Measurements from ENCODE around the gene TRABD2B.

Gene TRABD2B

DNA sequence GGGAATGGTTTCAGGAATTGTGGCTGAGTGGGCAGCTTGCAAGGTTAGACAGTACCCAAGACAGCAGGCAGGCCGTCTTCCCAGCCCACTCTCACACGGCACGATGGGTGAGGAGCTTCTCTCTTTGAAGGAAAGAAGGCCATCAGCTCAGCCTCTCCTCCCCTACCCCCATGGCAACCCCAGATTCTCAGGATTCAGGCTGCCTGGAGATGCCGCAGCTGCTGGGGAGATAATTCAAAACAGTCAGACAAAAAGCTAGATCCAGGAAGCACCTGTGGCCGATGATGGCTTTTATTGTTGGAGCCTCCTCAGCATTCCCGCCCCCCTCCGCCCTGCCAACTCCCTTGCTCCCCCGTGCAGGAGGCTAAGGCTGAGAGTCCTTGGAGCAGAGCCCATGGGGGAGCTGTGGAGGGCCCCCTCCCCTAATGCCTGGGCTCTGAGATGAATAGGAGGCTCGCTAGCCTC, 220.5 kb downstream of the TRABD2B start:
- H2AFZ ChIP-seq (ENCODE audit: low read depth, low read length): no peak overlapping the region
- H3K4me1 ChIP-seq (ENCODE audit: insufficient read depth, low read length): no peaks in the 10 kb centered on the region
- no peak overlapping the region for H3K4me2 ChIP-seq (ENCODE audit: insufficient read depth, low read length)
- no peak overlapping the region for H3K9ac ChIP-seq (ENCODE audit: low read depth, low read length)
- no peaks in the 10 kb centered on the region for H3K36me3 ChIP-seq (ENCODE audit: insufficient read depth, low read length)
- H3K4me3 ChIP-seq (ENCODE audit: low read depth in 1 of 2, low read length in 2 of 2): no peak overlapping the region
- H4K20me1 ChIP-seq (ENCODE audit: insufficient read depth, low read length): peaks cover 8% of the 10 kb centered on the region
- no peaks in the 10 kb centered on the region for H3K9me3 ChIP-seq (ENCODE audit: insufficient read depth, low read length, severe bottlenecking)
- no peaks in the 10 kb centered on the region for H3K79me2 ChIP-seq (ENCODE audit: insufficient read depth, low read length)
- no peak for DNase-seq
- H3K27me3 ChIP-seq (ENCODE audit: insufficient read depth, low read length, poor library complexity): peaks cover 10% of the 10 kb centered on the region
- ATAC-seq (ENCODE audit: insufficient read depth, low read depth): no peak
- TF ChIP-seq CTCF (IDR thresholded peaks at IDR 0.05; ENCODE audit: borderline replicate concordance, extremely low read depth, low read length, poor library complexity, severe bottlenecking) (no peak), EZH2 (IDR thresholded peaks at IDR 0.05; ENCODE audit: borderline replicate concordance, low read depth, low read length, severe bottlenecking) (no peak)
- no peak overlapping the region for H3K27ac ChIP-seq (ENCODE audit: low read length)

- Histone ChIP-seq H3K9me3 (ENCODE audit: insufficient read depth, low read length, severe bottlenecking) (no peaks in the 10 kb centered on the region), H3K27me3 (ENCODE audit: insufficient read depth, low read length, poor library complexity) (peaks cover 14% of the 10 kb centered on the region), H3K36me3 (ENCODE audit: insufficient read depth, low read length) (no peaks in the 10 kb centered on the region), H3K4me1 (ENCODE audit: insufficient read depth, low read length) (no peaks in the 10 kb centered on the region), H3K79me2 (ENCODE audit: insufficient read depth, low read length) (no peaks in the 10 kb centered on the region), H3K27ac (ENCODE audit: low read length) (no peak overlapping the region), H3K4me2 (ENCODE audit: insufficient read depth, low read length) (no peak overlapping the region), H3K9ac (ENCODE audit: low read depth, low read length) (no peak overlapping the region), H2AFZ (ENCODE audit: low read depth, low read length) (no peak overlapping the region), H3K4me3 (ENCODE audit: low read depth in 1 of 2, low read length in 2 of 2) (no peak overlapping the region), H4K20me1 (ENCODE audit: insufficient read depth, low read length) (peaks cover 8% of the 10 kb centered on the region)
- ATAC-seq (ENCODE audit: insufficient read depth, low read depth) (no peak), DNase-seq (no peak)
- TF ChIP-seq CTCF (IDR thresholded peaks at IDR 0.05; ENCODE audit: borderline replicate concordance, extremely low read depth, low read length, poor library complexity, severe bottlenecking): no peak
- TF ChIP-seq EZH2 (IDR thresholded peaks at IDR 0.05; ENCODE audit: borderline replicate concordance, low read depth, low read length, severe bottlenecking): no peak
Observed at GRCh38 chr1:47774986-47775834, 222.0 kb downstream of the TRABD2B start.

DNA sequence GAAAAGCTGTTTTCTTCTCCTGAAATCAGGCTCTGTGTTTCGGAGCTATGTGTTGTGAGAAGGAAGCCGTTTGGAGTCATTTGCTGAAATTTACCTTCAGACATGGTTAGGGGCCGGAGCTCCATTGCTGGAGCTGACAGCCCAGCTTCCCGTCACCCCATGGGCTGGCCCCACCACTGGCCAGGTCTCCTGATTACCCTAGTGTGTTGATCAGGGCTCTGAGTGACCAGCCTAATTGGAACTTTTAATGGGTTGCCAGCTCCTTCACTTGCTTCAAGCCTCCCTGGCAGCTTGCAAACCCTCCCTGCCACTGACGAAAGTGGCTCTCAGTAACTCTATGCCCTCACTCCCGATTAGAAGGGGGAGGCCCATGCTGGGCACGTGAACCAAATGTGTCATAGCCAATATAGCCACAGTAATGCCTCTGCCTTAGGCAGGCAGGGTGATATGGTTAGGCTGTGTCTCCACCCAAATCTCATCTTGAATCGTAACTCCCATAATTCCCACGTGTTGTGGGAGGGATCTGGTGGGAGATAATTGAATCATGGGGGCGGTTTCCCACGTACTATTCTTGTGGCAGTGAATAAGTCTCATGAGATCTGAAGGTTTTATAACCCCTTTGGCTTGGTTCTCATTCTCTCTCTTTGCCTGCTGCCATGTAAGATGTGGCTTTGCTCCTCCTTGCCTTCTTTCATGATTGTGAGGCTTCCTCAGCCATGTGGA, 224.1 kb downstream of the TRABD2B start:
- Histone ChIP-seq H3K79me2 (ENCODE audit: insufficient read depth, low read length) (no peaks in the 10 kb centered on the region), H3K36me3 (ENCODE audit: insufficient read depth, low read length) (no peaks in the 10 kb centered on the region), H3K9me3 (ENCODE audit: insufficient read depth, low read length, severe bottlenecking) (no peaks in the 10 kb centered on the region), H3K4me2 (ENCODE audit: insufficient read depth, low read length) (no peak overlapping the region), H3K27me3 (ENCODE audit: insufficient read depth, low read length, poor library complexity) (peaks cover 15% of the 10 kb centered on the region), H3K9ac (ENCODE audit: low read depth, low read length) (no peak overlapping the region), H2AFZ (ENCODE audit: low read depth, low read length) (no peak overlapping the region), H3K4me3 (ENCODE audit: low read depth in 1 of 2, low read length in 2 of 2) (no peak overlapping the region), H4K20me1 (ENCODE audit: insufficient read depth, low read length) (peaks cover 4% of the 10 kb centered on the region; the same call in 1 of the 2 replicates), H3K27ac (ENCODE audit: low read length) (no peak overlapping the region), H3K4me1 (ENCODE audit: insufficient read depth, low read length) (no peaks in the 10 kb centered on the region)
- ATAC-seq (ENCODE audit: insufficient read depth, low read depth) (no peak), DNase-seq (no peak)
- TF ChIP-seq CTCF (IDR thresholded peaks at IDR 0.05; ENCODE audit: borderline replicate concordance, extremely low read depth, low read length, poor library complexity, severe bottlenecking) (no peak), EZH2 (IDR thresholded peaks at IDR 0.05; ENCODE audit: borderline replicate concordance, low read depth, low read length, severe bottlenecking) (no peak)

Data from DND-41 (cell line).